ENCODE results near the gene USP17L17.
"Not testable (repeated sequence)": the region's sequence is repeated elsewhere in the genome, so short reads cannot be mapped to it uniquely, and the experiment has no call there.

The USP17L17 gene, protein sequence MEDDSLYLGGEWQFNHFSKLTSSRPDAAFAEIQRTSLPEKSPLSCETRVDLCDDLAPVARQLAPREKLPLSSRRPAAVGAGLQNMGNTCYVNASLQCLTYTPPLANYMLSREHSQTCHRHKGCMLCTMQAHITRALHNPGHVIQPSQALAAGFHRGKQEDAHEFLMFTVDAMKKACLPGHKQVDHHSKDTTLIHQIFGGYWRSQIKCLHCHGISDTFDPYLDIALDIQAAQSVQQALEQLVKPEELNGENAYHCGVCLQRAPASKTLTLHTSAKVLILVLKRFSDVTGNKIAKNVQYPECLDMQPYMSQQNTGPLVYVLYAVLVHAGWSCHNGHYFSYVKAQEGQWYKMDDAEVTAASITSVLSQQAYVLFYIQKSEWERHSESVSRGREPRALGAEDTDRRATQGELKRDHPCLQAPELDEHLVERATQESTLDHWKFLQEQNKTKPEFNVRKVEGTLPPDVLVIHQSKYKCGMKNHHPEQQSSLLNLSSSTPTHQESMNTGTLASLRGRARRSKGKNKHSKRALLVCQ

DNA sequence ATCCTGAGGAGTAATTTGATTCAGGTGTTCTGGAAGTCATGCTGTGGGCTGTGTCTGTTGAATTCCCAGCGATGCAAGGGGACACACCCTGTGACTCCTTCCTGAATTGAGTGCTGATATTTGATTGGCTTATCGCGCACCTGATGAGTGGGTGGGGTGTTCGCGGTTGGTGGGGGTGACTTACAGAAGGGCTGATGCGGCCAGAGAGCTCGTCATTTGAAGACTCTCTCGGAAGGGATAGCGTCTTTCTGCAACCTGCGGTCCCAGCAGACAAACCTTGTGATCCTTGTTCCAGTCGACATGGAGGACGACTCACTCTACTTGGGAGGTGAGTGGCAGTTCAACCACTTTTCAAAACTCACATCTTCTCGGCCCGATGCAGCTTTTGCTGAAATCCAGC is at the start of gene USP17L17:
Gene USP17L17, plus strand, starts transcription at position 301 of the 400 bp plus-strand sequence. Its CDS starts 0 bp downstream, at position 301.
- not testable (repeated sequence) for H3K36me3 Mint-ChIP-seq (ENCODE audit: low read depth); ATAC-seq; H3K4me3 Mint-ChIP-seq; H3K4me1 Mint-ChIP-seq; H3K27ac Mint-ChIP-seq; H3K27me3 Mint-ChIP-seq; DNase-seq; H3K9me3 Mint-ChIP-seq

DNA sequence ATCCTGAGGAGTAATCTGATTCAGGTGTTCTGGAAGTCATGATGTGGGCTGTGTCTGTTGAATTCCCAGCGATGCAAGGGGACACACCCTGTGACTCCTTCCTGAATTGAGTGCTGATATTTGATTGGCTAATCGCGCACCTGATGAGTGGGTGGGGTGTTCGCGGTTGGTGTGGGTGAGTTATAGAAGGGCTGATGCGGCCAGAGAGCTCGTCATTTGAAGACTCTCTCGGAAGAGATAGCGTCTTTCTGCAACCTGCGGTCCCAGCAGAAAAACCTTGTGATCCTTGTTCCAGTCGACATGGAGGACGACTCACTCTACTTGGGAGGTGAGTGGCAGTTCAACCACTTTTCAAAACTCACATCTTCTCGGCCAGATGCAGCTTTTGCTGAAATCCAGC is 33.3 kb upstream of the USP17L17 start, which contains the start of gene USP17L10:
Gene USP17L10, plus strand, starts transcription at position 301 of the 400 bp plus-strand sequence. Its CDS starts 0 bp downstream, at position 301.
- H3K27me3 Mint-ChIP-seq; ATAC-seq; H3K36me3 Mint-ChIP-seq (ENCODE audit: low read depth); H3K9me3 Mint-ChIP-seq; DNase-seq; H3K4me1 Mint-ChIP-seq; H3K4me3 Mint-ChIP-seq; H3K27ac Mint-ChIP-seq: not testable (repeated sequence)

DNA sequence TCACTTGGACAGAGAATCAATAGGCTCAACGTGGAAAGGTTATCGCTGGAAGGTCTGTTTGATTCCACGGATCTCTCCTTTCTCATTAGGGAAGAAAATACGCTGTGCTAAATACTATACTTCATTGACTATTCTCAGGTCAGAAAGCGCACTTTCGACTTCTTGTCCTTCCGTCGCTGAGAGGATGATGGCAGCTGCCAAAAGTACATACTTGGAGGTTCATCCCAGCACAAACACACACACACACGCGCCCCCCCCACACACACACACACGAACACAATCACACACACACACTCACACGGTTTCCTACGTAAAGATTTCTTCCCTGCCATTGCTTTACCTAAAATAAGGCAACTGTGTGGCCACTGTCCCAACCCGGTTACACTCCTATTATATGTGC is 29.0 kb upstream of the USP17L17 start:
- H3K4me1 Mint-ChIP-seq; ATAC-seq; H3K27ac Mint-ChIP-seq; H3K4me3 Mint-ChIP-seq; H3K27me3 Mint-ChIP-seq; H3K9me3 Mint-ChIP-seq; H3K36me3 Mint-ChIP-seq (ENCODE audit: low read depth): not testable (repeated sequence)
- DNase-seq = peak; percentile 0

DNA sequence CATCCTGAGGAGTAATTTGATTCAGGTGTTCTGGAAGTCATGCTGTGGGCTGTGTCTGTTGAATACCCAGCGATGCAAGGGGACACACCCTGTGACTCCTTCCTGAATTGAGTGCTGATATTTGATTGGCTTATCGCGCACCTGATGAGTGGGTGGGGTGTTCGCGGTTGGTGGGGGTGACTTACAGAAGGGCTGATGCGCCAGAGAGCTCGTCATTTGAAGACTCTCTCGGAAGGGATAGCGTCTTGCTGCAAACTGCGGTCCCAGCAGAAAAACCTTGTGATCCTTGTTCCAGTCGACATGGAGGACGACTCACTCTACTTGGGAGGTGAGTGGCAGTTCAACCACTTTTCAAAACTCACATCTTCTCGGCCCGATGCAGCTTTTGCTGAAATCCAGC is 28.6 kb upstream of the USP17L17 start, which contains the start of gene USP17L11:
Gene USP17L11, plus strand, starts transcription at position 301 of the 400 bp plus-strand sequence. Its CDS starts 0 bp downstream, at position 301.
- H3K4me1 Mint-ChIP-seq; DNase-seq; H3K9me3 Mint-ChIP-seq; H3K27ac Mint-ChIP-seq; H3K4me3 Mint-ChIP-seq; H3K36me3 Mint-ChIP-seq (ENCODE audit: low read depth); H3K27me3 Mint-ChIP-seq; ATAC-seq: not testable (repeated sequence)

DNA sequence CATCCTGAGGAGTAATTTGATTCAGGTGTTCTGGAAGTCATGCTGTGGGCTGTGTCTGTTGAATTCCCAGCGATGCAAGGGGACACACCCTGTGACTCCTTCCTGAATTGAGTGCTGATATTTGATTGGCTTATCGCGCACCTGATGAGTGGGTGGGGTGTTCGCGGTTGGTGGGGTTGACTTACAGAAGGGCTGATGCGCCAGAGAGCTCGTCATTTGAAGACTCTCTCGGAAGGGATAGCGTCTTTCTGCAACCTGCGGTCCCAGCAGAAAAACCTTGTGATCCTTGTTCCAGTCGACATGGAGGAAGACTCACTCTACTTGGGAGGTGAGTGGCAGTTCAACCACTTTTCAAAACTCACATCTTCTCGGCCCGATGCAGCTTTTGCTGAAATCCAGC is 23.8 kb upstream of the USP17L17 start, which contains the start of gene USP17L12:
Gene USP17L12, plus strand, starts transcription at position 301 of the 400 bp plus-strand sequence. Its CDS starts 0 bp downstream, at position 301.
- H3K27ac Mint-ChIP-seq; DNase-seq; H3K9me3 Mint-ChIP-seq; H3K4me3 Mint-ChIP-seq; H3K36me3 Mint-ChIP-seq (ENCODE audit: low read depth); ATAC-seq; H3K27me3 Mint-ChIP-seq; H3K4me1 Mint-ChIP-seq: not testable (repeated sequence)

DNA sequence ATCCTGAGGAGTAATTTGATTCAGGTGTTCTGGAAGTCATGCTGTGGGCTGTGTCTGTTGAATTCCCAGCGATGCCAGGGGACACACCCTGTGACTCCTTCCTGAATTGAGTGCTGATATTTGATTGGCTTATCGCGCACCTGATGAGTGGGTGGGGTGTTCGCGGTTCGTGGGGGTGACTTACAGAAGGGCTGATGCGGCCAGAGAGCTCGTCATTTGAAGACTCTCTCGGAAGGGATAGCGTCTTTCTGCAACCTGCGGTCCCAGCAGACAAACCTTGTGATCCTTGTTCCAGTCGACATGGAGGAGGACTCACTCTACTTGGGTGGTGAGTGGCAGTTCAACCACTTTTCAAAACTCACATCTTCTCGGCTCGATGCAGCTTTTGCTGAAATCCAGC is 19.1 kb upstream of the USP17L17 start, which contains the start of gene USP17L13:
Gene USP17L13, plus strand, starts transcription at position 301 of the 400 bp plus-strand sequence. Its CDS starts 0 bp downstream, at position 301.
- not testable (repeated sequence) for H3K27ac Mint-ChIP-seq; H3K4me1 Mint-ChIP-seq; H3K36me3 Mint-ChIP-seq (ENCODE audit: low read depth); H3K9me3 Mint-ChIP-seq; DNase-seq; H3K4me3 Mint-ChIP-seq; ATAC-seq; H3K27me3 Mint-ChIP-seq

DNA sequence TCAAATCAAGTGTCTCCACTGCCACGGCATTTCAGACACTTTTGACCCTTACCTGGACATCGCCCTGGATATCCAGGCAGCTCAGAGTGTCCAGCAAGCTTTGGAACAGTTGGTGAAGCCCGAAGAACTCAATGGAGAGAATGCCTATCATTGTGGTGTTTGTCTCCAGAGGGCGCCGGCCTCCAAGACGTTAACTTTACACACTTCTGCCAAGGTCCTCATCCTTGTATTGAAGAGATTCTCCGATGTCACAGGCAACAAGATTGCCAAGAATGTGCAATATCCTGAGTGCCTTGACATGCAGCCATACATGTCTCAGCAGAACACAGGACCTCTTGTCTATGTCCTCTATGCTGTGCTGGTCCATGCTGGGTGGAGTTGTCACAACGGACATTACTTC is 13.4 kb upstream of the USP17L17 start:
- ATAC-seq; H3K4me3 Mint-ChIP-seq; H3K27ac Mint-ChIP-seq; H3K36me3 Mint-ChIP-seq (ENCODE audit: low read depth); H3K4me1 Mint-ChIP-seq; H3K9me3 Mint-ChIP-seq; H3K27me3 Mint-ChIP-seq; DNase-seq: not testable (repeated sequence)

DNA sequence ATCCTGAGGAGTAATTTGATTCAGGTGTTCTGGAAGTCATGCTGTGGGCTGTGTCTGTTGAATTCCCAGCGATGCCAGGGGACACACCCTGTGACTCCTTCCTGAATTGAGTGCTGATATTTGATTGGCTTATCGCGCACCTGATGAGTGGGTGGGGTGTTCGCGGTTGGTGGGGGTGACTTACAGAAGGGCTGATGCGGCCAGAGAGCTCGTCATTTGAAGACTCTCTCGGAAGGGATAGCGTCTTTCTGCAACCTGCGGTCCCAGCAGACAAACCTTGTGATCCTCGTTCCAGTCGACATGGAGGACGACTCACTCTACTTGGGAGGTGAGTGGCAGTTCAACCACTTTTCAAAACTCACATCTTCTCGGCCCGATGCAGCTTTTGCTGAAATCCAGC is 9.6 kb upstream of the USP17L17 start, which contains the start of gene USP17L15:
Gene USP17L15, plus strand, starts transcription at position 301 of the 400 bp plus-strand sequence. Its CDS starts 0 bp downstream, at position 301.
- ATAC-seq; H3K9me3 Mint-ChIP-seq; H3K4me1 Mint-ChIP-seq; H3K4me3 Mint-ChIP-seq; H3K27ac Mint-ChIP-seq; H3K36me3 Mint-ChIP-seq (ENCODE audit: low read depth); H3K27me3 Mint-ChIP-seq; DNase-seq: not testable (repeated sequence)

DNA sequence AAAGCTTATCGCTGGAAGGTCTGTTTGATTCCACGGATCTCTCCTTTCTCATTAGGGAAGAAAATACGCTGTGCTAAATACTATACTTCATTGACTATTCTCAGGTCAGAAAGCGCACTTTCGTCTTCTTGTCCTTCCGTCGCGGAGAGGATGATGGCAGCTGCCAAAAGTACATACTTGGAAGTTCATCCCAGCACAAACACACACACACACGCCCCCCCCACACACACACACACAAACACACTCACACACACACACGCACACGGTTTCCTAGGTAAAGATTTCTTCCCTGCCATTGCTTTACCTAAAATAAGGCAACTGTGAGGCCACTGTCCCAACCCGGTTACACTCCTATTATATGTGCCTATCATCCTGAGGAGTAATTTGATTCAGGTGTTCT is 5.2 kb upstream of the USP17L17 start:
- H3K9me3 Mint-ChIP-seq; DNase-seq; H3K27me3 Mint-ChIP-seq; H3K4me3 Mint-ChIP-seq; H3K36me3 Mint-ChIP-seq (ENCODE audit: low read depth); H3K27ac Mint-ChIP-seq; ATAC-seq; H3K4me1 Mint-ChIP-seq: not testable (repeated sequence)

DNA sequence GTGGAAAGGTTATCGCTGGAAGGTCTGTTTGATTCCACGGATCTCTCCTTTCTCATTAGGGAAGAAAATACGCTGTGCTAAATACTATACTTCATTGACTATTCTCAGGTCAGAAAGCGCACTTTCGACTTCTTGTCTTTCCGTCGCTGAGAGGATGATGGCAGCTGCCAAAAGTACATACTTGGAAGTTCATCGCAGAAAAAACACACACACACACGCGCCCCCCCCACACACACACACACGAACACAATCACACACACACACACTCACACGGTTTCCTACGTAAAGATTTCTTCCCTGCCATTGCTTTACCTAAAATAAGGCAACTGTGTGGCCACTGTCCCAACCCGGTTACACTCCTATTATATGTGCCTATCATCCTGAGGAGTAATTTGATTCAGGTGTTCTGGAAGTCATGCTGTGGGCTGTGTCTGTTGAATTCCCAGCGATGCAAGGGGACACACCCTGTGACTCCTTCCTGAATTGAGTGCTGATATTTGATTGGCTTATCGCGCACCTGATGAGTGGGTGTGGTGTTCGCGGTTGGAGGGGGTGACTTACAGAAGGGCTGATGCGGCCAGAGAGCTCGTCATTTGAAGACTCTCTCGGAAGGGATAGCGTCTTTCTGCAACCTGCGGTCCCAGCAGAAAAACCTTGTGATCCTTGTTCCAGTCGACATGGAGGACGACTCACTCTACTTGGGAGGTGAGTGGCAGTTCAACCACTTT is 4.4 kb downstream of the USP17L17 start, which contains the start of gene USP17L18:
Gene USP17L18, plus strand, starts transcription at position 678 of the 728 bp plus-strand sequence. Its CDS starts 0 bp downstream, at position 678.
- not testable (repeated sequence) for H3K4me1 Mint-ChIP-seq; DNase-seq; H3K27me3 Mint-ChIP-seq; H3K9me3 Mint-ChIP-seq; ATAC-seq; H3K36me3 Mint-ChIP-seq (ENCODE audit: low read depth); H3K27ac Mint-ChIP-seq; H3K4me3 Mint-ChIP-seq

DNA sequence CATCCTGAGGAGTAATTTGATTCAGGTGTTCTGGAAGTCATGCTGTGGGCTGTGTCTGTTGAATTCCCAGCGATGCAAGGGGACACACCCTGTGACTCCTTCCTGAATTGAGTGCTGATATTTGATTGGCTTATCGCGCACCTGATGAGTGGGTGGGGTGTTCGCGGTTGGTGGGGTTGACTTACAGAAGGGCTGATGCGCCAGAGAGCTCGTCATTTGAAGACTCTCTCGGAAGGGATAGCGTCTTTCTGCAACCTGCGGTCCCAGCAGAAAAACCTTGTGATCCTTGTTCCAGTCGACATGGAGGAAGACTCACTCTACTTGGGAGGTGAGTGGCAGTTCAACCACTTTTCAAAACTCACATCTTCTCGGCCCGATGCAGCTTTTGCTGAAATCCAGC is 9.4 kb downstream of the USP17L17 start, which contains the start of gene USP17L19:
Gene USP17L19, plus strand, starts transcription at position 301 of the 400 bp plus-strand sequence. Its CDS starts 0 bp downstream, at position 301.
- not testable (repeated sequence) for ATAC-seq; H3K4me3 Mint-ChIP-seq; H3K9me3 Mint-ChIP-seq; H3K27me3 Mint-ChIP-seq; DNase-seq; H3K27ac Mint-ChIP-seq; H3K36me3 Mint-ChIP-seq (ENCODE audit: low read depth); H3K4me1 Mint-ChIP-seq

DNA sequence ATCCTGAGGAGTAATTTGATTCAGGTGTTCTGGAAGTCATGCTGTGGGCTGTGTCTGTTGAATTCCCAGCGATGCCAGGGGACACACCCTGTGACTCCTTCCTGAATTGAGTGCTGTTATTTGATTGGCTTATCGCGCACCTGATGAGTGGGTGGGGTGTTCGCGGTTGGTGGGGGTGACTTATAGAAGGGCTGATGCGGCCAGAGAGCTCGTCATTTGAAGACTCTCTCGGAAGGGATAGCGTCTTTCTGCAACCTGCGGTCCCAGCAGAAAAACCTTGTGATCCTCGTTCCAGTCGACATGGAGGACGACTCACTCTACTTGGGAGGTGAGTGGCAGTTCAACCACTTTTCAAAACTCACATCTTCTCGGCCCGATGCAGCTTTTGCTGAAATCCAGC is 14.1 kb downstream of the USP17L17 start, which contains the start of gene USP17L20:
Gene USP17L20, plus strand, starts transcription at position 301 of the 400 bp plus-strand sequence. Its CDS starts 0 bp downstream, at position 301.
- not testable (repeated sequence) for H3K27me3 Mint-ChIP-seq; H3K4me1 Mint-ChIP-seq; H3K4me3 Mint-ChIP-seq; DNase-seq; H3K36me3 Mint-ChIP-seq (ENCODE audit: low read depth); H3K27ac Mint-ChIP-seq; ATAC-seq; H3K9me3 Mint-ChIP-seq

DNA sequence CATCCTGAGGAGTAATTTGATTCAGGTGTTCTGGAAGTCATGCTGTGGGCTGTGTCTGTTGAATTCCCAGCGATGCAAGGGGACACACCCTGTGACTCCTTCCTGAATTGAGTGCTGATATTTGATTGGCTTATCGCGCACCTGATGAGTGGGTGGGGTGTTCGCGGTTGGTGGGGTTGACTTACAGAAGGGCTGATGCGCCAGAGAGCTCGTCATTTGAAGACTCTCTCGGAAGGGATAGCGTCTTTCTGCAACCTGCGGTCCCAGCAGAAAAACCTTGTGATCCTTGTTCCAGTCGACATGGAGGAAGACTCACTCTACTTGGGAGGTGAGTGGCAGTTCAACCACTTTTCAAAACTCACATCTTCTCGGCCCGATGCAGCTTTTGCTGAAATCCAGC is 18.9 kb downstream of the USP17L17 start, which contains the start of gene USP17L21:
Gene USP17L21, plus strand, starts transcription at position 301 of the 400 bp plus-strand sequence. Its CDS starts 0 bp downstream, at position 301.
- not testable (repeated sequence) for H3K4me1 Mint-ChIP-seq; H3K27me3 Mint-ChIP-seq; H3K36me3 Mint-ChIP-seq (ENCODE audit: low read depth); H3K4me3 Mint-ChIP-seq; H3K9me3 Mint-ChIP-seq; H3K27ac Mint-ChIP-seq; DNase-seq; ATAC-seq

DNA sequence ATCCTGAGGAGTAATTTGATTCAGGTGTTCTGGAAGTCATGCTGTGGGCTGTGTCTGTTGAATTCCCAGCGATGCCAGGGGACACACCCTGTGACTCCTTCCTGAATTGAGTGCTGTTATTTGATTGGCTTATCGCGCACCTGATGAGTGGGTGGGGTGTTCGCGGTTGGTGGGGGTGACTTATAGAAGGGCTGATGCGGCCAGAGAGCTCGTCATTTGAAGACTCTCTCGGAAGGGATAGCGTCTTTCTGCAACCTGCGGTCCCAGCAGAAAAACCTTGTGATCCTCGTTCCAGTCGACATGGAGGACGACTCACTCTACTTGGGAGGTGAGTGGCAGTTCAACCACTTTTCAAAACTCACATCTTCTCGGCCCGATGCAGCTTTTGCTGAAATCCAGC is 23.6 kb downstream of the USP17L17 start, which contains the start of gene USP17L22:
Gene USP17L22, plus strand, starts transcription at position 301 of the 400 bp plus-strand sequence. Its CDS starts 0 bp downstream, at position 301.
- ATAC-seq; H3K4me3 Mint-ChIP-seq; H3K9me3 Mint-ChIP-seq; DNase-seq; H3K4me1 Mint-ChIP-seq; H3K27ac Mint-ChIP-seq; H3K36me3 Mint-ChIP-seq (ENCODE audit: low read depth); H3K27me3 Mint-ChIP-seq: not testable (repeated sequence)
